ENCODE data around the gene FAM161A.
"Not testable (repeated sequence)": the region's sequence is repeated elsewhere in the genome, so short reads cannot be mapped to it uniquely, and the experiment has no call there.

The FAM161A gene

DNA sequence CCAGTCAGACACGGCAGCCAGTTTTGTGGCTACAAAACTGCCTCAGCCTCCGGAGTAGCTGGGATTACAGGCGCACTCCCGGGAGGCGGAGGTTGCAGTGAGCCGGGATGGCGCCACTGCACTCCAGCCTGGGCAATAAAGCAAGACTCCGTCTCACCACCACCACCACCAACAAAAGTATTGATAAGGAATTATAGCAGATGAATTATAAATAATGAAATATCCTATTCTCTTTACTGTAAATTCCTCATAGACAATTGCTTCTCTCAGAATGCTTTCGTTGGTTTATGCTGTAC is 1.4 kb upstream of the FAM161A start:
- H3K4me3 ChIP-seq (ENCODE audit: low read depth, low read length): peak overlapping the region; percentile 67
- TF ChIP-seq, protein P1, sequence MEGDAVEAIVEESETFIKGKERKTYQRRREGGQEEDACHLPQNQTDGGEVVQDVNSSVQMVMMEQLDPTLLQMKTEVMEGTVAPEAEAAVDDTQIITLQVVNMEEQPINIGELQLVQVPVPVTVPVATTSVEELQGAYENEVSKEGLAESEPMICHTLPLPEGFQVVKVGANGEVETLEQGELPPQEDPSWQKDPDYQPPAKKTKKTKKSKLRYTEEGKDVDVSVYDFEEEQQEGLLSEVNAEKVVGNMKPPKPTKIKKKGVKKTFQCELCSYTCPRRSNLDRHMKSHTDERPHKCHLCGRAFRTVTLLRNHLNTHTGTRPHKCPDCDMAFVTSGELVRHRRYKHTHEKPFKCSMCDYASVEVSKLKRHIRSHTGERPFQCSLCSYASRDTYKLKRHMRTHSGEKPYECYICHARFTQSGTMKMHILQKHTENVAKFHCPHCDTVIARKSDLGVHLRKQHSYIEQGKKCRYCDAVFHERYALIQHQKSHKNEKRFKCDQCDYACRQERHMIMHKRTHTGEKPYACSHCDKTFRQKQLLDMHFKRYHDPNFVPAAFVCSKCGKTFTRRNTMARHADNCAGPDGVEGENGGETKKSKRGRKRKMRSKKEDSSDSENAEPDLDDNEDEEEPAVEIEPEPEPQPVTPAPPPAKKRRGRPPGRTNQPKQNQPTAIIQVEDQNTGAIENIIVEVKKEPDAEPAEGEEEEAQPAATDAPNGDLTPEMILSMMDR (IDR thresholded peaks at IDR 0.05; ENCODE audit: control insufficient read depth, extremely low read depth, insufficient read depth): no peak
- DNase-seq (ENCODE audit: low read depth): no peak

DNA sequence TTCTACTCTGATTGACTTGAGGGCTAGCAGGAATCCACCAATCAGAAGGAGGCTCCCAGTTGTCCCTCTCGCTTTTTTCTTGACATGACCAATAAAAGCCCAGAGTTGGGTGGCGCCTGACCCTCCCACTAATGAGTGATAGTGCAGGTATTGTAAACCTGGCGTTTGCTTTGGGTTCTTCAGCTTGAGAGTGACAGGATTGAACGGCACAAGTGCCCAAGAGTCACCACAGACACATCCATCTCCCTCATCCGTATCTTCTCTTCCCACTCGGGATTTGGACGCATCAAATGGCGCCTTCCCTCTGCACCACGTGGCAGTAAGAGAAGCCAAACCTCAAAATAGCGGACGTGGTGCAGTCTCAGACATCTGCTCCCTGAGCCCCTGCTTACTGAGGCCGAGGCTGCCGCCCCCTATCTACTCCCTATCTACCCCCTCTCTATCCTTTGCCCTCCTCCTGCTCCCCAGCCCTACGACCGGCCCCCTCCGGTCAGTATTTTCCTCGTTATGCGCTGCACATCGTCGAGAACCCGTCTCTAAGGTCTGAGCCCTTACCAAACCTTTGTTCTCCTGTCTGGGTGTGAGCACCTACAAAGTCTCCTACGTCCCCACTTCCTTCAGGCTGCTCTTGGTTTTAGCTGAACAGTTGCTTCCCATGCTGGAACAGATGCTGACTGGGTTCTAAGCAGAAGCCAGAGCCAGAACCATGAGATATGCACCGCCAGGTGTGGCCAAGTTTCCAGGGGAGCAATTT is 881 bp upstream of the FAM161A start:
- peak; percentile 92 for DNase-seq (ENCODE audit: low read depth)
- H3K4me3 ChIP-seq (ENCODE audit: low read depth, low read length): peak overlapping the region; percentile 67
- TF ChIP-seq, protein P1 (IDR thresholded peaks at IDR 0.05; ENCODE audit: control insufficient read depth, extremely low read depth, insufficient read depth): no peak

DNA sequence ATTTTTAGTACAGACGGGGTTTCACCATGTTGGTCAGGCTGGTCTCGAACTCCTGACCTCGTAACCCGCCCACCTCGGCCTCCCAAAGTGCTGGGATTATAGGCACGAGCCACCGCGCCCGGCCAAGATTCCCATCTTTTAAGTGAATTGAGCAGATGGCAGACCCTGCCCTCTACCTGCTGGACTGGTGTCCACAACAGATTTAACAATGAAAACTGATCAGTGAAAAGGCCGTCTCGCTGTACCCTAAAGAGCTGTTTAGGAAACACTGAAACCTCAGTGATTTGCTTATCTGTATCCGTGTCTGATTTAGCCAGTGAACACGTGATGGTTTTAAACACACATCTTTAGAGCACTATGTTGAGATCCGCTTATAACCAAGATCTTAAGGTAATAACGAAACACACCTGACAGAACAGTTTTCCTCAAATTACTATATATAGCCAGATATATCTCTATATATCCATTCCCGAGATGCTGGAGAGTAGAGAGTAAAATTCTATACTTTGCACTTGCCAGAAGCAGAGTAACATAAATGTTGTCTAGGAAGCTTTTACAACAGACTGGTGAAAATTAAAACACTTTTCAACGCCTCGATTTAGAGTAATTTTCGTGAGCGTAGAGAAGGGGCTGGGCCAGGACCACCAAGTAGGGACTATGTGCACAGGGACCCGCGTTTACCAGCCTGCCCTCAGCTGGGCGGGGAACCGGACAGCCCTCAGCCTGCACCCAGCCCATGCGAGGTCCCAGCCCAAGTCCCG is 594 bp downstream of the FAM161A start:
- H3K4me3 ChIP-seq (ENCODE audit: low read depth, low read length): peak overlapping the region; percentile 67
- TF ChIP-seq, protein P1 (IDR thresholded peaks at IDR 0.05; ENCODE audit: control insufficient read depth, extremely low read depth, insufficient read depth): 0 out of 2 replicates have a peak, but pooled peaks have one; percentile 17
- DNase-seq (ENCODE audit: low read depth): no peak

DNA sequence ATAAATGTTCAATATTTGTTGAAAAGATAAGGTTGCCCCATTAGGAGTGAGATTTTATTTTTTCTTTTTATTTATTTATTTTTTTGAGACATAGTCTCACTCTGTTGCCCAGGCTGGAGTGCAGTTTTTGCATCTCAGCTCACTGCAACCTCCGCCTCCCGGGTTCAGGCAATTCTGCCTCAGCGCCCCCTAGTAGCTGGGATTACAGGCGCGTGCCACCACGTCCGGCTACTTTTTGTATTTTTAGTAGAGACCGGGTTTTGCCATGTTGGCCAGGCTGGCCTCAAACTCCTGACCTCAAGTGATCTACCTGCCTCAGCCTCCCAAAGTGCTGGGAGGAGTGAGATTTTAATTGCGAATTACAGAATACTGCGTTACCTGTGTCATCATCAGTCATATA is 2.6 kb downstream of the FAM161A start:
- not testable (repeated sequence) for DNase-seq (ENCODE audit: low read depth); H3K4me3 ChIP-seq (ENCODE audit: low read depth, low read length)

DNA sequence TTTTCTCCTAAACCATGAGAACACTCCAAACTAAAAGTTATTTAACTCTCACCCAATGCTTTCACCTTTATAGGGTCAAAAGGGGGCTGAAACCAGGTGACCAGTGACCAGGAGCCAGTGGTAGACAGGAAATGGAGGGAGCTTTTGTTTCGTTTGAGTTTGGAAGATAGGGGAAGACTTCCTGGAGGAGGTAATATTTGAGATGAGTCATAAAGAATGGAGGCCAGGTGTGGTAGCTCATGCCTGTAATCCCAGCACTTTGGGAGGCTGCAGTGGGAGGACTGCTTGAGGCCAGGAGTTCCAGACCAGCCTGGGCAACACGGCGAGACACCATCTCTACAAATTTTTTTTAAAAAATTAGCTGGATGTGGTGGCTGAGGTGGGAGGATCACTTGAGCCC is 8.5 kb downstream of the FAM161A start:
- TF ChIP-seq, protein P1 (IDR thresholded peaks at IDR 0.05; ENCODE audit: control insufficient read depth, extremely low read depth, insufficient read depth): no peak
- no peak for DNase-seq (ENCODE audit: low read depth)
- no peak overlapping the region for H3K4me3 ChIP-seq (ENCODE audit: low read depth, low read length)

DNA sequence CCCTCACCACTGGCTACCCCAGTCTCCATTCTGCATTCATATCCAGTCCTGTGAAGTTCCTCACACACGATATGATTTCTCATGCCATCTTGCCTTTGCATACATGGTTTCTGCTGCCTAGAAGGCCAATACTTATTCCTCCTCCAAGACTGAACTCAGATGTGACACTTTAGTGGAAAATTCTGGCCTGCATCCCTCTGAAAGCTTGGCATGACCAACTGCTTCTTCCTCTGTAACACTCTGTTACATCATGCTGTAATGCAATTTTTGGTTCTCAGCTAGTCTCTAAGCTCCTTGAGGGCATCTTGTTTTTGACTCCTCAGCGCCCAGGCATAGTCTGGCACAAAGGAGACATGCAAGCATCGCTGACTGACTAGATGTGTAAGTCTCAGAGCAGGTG is 12.6 kb downstream of the FAM161A start:
- TF ChIP-seq, protein P1 (IDR thresholded peaks at IDR 0.05; ENCODE audit: control insufficient read depth, extremely low read depth, insufficient read depth): no peak
- H3K4me3 ChIP-seq (ENCODE audit: low read depth, low read length): no peak overlapping the region
- no peak for DNase-seq (ENCODE audit: low read depth)

DNA sequence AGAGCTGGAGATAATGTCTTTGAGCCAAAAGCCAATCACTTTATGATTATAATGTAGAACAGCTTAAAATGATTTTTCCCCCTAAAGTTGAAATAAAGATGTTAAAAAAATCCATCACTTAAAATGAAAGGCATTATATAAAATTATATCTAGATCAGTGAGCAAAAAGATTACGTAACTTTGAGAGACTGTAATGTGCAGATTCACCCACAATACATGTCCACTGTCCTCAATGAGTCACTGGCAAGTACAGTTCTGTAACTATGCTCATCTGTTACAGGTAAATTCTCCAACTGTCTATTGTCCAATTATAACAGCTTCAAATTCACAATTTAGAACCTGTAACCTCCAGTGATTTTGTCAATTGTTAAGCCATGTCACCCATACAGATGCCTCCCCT is 19.0 kb downstream of the FAM161A start:
- no peak overlapping the region for H3K4me3 ChIP-seq (ENCODE audit: low read depth, low read length)
- TF ChIP-seq, protein P1 (IDR thresholded peaks at IDR 0.05; ENCODE audit: control insufficient read depth, extremely low read depth, insufficient read depth): no peak
- DNase-seq (ENCODE audit: low read depth): no peak
